ENCODE data around the gene PSG7.
"Not testable (repeated sequence)": the region's sequence is repeated elsewhere in the genome, so short reads cannot be mapped to it uniquely, and the experiment has no call there.

The PSG7 gene

GRCh38 chr19:42912941-42913340 is 24.1 kb downstream of the PSG7 start:
- not testable (repeated sequence) for DNase-seq

DNA sequence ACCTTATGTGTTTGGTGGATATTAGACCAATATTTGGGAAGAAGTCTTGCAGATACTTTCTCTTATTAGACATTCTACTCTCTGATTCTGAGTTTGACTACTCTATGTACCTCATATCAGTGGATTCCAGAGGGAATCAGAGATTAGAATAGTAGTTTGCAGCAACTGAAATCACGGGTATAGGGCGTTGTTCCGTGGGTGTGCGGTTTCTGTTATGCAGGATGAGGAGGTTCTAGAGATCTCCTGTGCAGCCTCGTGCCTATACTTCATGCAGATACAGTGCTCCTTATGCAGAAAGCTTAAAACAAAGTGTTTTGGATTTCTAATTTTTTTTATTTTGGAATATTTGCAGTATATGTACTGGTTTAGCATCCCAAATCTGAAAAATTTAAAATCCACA is 25.3 kb downstream of the PSG7 start:
- DNase-seq, result not testable (repeated sequence)

DNA sequence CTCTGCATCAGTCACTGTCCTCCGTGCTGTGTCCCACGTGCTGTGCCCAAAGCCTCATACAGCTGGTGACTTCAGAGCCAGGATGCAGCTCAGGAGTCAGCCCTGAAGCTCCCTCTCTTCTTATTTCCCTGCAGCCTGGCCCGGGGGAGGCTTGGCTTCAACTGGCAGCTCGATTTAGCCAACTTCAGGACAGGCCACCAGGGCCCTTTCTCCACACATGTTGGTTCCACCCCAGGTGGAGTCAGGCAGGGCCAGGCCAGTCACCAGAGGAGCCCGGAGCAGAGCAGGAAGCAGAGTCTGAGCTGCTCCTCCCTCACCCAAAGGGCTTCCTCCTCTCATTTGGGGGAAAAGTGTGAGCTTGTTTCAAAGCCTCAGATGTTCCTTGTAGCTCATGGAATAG is 30.8 kb downstream of the PSG7 start:
- not testable (repeated sequence) for DNase-seq

DNA sequence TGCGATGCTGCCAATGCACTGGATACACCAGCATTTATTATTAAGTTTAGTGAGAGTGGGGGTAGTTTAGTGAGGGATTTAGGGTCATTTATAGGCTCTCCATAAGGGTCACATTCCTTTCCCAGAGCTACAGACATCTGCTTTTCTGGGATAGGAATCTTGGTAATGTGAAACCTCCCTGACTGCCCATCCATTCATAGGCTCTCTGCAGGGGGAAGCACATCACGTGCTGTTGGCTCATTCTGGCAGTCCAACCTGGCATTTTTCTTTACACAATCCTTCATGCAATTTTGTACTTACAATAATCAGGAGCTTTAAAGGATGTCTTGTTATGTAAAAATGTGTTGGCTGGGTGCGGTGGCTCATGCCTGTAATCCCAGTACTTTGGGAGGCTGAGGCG is 36.4 kb downstream of the PSG7 start:
- not testable (repeated sequence) for DNase-seq

GRCh38 chr19:42899674-42900073 is 37.3 kb downstream of the PSG7 start:
- not testable (repeated sequence) for DNase-seq

DNA sequence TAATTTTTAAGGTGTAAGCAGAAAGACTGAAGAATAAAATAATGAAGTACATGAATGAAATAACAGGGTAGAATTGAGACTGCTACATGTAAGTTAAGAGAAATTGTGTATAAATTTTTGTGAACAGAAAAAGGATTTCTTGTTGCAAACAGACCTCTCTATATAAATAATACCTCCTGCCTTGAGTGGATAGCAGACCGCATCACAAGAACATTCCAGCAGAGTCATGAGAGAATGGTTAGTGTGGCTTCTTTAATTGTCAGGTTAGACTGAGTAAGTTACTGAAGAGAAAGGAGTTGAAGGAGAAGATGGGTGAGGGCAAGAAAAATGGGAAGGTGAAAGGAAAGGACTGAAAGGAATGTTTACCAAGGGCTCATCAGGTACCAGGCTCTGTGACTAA is 37.9 kb downstream of the PSG7 start:
- not testable (repeated sequence) for DNase-seq

GRCh38 chr19:42898656-42899055 is 38.4 kb downstream of the PSG7 start:
- not testable (repeated sequence) for DNase-seq

DNA sequence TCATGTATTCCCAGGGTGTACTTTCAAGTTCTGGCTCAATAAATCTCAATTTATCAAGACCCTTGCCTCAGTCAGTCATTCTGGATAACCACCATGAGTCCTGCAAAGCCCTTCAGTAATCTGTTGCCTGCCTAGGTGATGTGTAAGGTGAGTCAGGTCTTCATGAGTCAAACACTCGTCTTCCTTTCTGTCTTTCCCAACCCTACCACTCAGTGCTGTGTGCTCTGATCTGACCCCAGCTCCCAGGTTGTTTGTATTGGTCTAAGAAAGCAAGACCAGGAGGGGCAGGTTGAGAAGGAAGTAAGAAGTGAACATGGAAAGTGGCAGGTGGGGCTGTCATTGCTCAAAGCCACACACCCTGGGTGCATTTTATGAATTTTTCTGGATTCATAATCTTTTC is 39.3 kb downstream of the PSG7 start:
- not testable (repeated sequence) for DNase-seq

DNA sequence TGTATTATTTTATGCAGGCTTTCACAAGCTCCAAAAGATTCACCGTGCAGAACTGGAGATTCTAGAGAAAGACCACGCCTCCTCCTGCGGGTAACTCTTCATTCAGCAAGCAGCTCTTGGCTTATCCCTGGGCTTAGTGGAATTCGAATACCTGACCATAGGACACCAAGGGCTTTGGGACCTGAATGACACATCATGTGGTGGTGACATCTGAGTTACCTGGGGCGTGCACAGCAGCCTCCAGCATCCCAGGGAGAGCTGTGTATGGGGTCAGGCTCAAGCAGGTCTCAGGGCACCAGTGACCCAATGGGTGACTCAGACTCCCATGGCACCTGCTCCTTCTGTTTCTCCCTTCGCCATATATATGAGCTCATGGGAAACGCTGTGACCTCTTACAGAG is 46.6 kb downstream of the PSG7 start:
- not testable (repeated sequence) for DNase-seq

GRCh38 chr19:42887876-42888445 is 49.0 kb downstream of the PSG7 start:
- not testable (repeated sequence) for DNase-seq

GRCh38 chr19:42882730-42883129 is 54.3 kb downstream of the PSG7 start:
- not testable (repeated sequence) for DNase-seq

DNA sequence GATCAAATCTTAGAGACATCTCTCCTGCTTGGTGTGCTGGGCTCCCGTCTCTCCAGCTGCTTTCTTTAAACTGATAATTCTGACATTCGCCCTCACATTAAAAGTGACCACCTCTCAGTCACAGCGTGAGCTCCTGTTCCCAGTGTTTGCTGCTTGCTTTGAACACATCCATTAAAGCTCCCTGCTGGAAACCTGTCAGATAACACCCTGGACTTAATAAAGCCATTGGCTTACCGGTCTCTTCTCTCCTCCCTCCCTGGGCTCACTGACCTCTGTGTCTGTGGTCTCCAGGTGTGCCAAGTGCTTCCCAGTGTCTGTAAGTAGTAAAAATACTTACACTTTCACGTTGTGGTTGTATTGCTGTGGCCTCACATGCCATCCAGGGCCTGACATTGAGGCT is 55.0 kb downstream of the PSG7 start:
- not testable (repeated sequence) for DNase-seq

DNA sequence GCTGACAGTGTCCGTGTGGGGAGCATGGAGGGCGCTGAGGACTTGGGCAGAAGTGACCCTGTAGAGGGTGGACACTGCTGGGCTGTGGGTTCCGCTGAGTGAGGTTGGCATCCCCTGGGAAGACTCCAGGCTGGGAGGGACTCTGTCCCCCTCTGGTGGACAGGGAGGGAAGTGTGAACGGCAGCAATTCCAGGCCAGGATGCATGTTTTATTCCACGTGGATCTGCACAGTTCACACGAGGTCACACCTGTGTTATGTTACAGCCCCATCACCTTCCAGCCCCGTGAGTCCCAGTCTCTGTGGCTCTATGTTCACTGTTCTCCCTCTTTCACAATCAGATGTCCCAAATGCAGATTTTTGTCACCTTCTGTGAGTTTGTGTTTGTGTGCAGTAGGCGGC is 55.7 kb downstream of the PSG7 start:
- not testable (repeated sequence) for DNase-seq

GRCh38 chr19:42880621-42881020 is 56.4 kb downstream of the PSG7 start:
- not testable (repeated sequence) for DNase-seq

GRCh38 chr19:42879613-42880012 is 57.4 kb downstream of the PSG7 start, which contains the start of gene PSG1:
Gene PSG1 (minus strand): TSS chr19:42879713. CDS start chr19:42879581, 132 bp downstream.
- no peak for DNase-seq

DNA sequence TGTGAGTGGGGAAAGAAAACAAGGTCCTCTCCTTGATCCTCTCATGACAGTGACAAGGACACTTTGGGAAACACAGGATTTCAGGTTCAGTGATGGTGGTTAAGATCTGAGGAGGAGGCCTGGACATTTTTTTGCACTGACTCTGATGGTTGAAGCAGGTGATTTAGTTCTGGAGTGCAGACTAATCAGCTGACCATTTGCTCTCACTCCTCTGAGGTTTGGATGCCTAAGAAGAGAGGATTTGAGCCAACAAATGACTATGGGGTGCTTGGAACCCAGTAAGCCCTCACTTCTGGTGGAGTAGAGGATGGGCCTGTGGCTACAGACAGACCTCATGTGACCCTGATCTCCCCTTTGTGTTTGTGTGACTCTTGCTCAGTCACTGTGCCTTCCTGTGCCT is 60.4 kb downstream of the PSG7 start:
- not testable (repeated sequence) for DNase-seq

DNA sequence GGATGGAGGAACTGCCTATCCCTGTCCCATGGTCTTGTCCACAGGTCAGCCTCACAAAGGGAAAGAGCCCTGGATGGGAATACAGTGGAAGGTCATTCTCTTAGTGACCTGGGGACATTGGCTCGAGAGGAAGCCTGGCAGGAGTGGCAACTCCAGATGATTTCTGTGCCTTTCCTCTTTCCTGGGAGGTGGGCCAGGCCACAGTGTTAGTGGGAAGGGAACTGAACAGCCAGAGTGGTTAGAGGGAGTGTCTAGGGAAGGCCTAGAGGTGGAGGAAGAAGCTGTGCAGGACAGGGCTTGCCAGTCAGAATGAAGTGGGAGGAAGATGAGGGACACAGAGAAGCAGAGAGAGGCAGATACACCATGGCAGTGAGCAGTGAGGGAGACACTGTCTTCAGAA is 61.1 kb downstream of the PSG7 start:
- DNase-seq, result not testable (repeated sequence)

DNA sequence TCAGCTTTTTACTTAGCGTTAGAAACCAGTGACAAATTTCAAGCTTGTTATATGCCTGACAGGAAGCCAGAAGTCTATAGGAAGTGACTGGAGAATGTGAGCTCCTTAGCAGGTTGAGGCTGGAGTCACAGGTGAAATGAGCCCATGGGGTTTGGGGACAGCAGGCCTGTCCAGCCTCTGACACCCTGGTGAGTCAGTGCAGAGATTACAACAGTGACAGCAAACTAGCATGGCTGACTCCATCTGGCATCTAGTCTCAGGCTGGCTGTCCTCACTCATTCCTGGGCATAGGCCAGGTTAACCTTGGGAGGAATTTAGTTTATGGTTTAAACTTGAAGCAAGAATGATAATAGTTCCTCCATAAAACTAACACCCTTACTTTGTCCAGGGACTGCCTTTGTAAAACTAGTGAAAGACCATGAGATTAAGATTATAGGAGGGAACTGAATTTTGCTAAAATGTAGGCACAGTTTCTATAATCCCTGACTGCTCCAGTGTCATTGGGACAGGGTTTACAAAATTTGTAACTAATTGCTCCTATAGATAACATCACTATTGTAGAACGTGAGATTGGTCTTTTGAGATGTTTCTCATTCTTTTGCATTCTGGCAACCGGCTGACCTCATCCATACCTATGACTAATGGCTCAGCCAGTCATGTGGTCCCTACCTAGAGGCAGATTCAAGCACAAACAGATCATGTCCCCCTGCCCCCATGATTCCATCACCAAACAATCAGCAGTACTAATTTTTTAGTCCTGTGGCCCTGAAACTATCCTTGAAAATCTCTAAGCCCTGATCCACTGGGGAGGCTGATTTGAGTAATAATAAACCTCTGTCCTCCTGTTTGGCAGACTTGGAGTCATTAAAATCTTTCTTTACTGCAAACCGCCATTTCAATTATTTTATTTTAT is 61.9 kb downstream of the PSG7 start:
- DNase-seq, result not testable (repeated sequence)

DNA sequence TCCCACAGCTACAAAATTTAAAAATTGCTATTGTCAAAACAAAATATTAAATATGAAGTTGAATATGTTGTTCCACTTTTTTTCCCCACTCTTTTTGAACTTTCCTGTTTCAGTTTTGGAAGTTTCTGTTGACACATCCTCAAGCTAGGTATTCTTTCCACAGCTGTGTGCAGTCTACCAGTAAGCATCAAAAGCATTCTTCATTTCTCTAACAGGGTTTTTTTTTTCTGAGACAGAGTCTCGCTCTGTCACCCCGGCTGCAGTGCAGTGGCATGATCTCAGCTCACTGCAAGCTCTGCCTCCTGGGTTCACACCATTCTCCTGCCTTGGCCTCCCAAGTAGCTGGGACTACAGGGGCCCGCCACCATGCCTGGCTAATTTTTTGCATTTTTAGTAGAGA is 62.9 kb downstream of the PSG7 start:
- not testable (repeated sequence) for DNase-seq

All from inflammatory macrophage treated with lipopolysaccharide for 1 hour (primary cell).